Inflammatory macrophage treated with lipopolysaccharide for 4 hours (primary cell): Measurements from ENCODE around the gene OTOL1.
"Not testable (repeated sequence)": the region's sequence is repeated elsewhere in the genome, so short reads cannot be mapped to it uniquely, and the experiment has no call there.

ENCODE experiments used
- DNase-seq: peaks from one replicate; pipeline ENCODE4 v3.0.0-alpha.2; 2020

The OTOL1 gene

DNA sequence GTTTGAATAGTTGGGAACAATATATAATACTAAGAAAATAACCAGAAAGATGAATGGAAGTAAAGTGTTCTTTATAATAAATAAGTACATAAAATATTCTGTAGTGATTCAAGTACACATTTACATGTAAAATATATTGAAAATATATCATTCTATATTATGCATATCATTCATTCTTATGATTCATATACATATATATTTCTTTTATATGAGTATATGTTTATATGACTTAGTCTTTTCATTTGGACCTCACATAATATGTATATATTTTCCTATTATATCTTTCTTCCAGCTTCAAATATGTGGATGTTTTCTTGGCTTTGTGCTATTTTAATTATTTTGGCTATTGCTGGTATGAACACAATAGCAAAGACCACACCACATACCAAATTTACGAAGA, at the start of gene OTOL1:
Gene OTOL1 (plus strand): TSS at position 301 of the 400 bp plus-strand sequence. CDS start 0 bp downstream, at position 301.
- no peak for DNase-seq

DNA sequence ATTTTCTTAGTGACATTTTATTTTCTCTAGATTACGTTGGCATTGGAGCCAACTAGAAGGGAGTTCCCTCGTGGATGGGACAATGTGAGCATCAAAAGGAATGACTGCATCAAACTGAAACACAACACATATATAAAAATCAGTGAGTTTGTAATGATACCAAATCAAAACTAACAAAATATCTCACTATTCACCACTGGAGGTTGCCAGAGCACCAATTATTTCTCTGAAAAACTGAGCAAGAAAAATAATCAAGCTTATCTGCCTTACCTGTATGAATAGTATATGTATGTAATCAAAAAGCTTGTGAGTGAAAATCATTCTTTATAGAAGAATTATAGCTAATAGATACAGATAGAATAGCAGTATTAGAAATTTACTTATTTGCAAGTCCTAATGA, 46.8 kb upstream of the OTOL1 start:
- peak; percentile 1 for DNase-seq

DNA sequence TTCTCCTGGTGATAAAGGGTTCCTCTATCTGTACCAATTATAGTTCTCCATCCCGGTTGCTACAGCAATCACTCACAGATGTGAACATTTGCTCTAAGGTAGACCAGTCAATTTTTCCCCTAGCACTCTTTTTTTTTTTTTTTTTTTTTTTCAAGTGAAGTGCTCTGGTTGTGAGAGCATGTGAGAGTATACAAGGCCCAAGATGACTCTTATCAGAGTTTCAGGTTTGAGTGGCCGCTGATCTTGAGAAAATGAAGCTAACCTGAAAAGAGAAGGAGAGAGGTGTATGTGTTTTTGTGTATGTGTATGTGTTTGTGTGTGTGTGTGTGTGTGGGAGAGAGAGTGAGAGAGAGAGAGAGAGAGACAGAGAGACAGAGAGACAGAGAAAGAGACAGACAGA, 44.4 kb upstream of the OTOL1 start:
- no peak for DNase-seq

DNA sequence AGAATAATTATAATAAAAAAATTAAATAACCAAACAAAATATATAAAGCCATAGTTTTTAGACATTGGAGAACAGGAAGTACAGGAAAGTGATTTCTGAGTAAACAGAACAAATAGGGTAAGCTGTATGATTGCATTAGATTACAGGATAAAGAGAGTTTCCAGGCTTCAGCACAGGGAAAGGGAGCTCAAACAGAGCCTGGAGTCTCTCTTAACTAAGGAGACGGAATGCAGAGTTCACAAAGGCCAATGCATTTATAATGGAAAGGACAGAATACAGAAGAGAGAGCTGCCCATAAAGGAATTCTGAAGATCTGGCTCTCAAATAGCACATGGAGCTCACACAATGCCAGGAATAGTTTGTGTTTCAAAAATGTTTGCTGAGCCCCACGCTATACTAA, 42.0 kb upstream of the OTOL1 start:
- DNase-seq: no peak

DNA sequence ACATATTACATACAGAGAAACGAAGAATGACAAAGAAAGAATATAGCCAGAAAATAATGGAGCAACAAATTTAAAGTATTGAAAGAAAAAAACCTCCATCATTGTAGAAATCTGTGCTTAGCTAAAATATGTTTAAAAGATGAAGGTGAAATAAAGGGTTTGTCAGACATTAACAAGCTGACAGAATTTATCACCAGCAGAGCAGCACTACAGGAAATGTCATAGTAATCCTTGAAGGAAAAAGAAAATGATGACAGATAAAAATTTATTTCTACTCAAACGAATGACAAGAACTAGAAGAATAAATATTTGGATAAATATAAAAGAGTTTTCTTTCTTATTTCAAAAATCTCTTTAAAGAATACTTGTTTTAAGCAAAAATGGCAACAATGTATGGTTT, 40.6 kb upstream of the OTOL1 start:
- no peak for DNase-seq

DNA sequence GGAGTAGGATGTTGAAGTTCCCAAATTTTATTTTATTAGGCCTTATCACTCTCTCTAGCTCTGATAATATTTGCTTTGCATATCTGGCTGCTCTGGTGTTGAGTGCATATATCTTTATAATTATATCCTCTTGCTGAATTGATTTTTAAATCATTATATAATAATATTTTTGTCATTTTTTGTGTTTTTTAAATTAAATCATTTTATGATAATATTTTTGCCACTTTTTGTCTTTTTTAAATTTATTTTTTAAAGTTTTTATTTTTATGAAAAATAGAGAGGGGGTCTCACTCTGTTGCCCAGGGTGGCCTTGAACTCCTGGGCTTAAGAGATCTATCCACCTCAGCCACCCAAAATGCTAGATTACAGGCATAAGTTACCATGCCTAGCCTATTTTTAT, 34.5 kb upstream of the OTOL1 start:
- no peak for DNase-seq

DNA sequence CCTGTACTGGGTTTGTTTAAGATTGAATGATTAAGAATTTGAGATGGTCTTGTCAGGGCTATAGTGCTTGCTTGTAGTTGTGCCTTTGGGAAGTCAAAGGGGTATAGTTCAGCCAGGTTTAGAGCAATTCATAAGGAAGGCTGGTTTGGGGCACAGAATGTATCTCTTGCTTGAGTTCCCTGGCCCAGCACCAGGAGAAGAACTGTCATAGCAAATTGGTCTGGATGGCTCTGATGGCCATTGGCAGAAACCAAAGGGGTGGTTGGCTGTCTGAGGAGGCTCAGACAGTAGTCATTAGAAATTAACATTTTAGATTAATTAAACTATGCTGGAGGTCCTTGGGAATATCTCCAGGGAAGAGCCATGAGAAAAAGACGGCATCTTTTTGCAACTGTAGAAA, 25.4 kb upstream of the OTOL1 start:
- no peak for DNase-seq

DNA sequence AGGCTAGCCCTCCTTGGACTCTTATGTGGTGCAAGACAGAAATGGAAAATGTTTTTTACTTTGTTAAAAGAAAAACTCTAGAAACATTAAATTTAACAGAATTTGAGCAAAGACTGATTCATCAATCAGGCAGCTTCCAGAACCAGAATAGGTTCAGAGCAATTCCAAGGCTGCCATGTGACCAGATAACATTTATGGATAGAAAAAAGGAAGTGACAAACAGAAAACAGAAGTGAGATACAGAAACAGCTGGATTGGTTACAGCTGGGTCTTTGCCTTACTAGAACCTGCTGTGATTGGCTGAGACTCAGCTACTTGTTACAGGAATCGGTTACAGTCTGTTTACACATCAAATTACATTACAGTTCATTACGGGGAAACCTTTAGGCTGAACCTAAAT, 22.5 kb upstream of the OTOL1 start:
- DNase-seq: peak; percentile 13

DNA sequence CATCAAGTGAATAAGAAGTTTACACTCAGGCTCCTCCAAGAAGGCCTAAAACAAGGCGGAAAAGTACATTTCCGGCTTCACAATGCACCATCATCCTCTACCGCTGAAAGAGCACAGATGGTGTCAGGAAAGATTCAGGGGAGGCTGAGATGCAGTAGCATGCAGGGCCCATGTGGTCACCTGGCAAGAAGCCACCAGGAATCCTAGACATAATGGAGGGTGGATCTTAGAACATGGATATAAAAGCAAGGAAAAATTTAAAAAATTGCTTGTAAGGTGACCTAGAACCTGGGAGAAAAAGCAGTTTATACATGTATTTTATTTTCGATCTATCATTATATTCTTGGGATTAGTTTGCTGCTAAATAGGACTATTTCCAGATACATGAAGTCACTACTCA, 21.9 kb upstream of the OTOL1 start:
- no peak for DNase-seq

DNA sequence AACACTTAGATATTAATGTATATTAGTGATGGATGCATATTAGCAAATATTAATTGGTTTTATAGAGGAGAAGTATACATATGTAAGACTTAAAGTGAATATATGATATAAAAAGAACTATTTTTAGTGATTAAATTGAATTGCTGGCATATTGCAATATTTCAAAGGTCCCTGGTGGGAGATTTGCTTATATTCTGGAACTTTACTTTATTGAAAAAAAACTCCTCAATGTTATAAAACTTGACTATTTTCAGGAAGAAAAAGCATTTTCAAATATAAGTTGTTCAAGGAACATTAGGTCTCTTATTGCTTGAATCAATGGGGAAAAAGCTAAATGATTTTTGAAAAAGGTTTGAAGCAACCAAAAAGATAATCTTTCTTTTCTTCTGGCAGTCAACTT, 21.4 kb upstream of the OTOL1 start:
- no peak for DNase-seq

DNA sequence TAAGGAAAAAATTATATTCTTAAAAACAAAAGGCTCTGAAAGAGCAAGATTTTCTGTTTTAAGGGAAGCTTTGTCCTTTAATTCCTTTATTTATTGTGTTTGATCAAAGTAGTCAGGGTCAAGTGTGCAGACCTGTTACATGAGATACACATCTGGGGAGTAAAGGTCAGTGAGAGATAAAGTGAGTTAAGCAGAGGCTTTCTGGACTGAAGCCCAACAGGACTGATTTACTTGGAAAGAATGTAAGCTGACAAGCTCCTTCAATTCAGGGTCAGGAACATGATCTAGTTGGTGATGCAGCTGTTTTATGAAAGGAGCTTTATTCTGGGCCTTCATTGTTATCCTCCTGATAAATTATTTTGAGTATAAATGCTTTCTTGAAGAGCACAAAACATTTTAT, 20.7 kb upstream of the OTOL1 start:
- DNase-seq: no peak

DNA sequence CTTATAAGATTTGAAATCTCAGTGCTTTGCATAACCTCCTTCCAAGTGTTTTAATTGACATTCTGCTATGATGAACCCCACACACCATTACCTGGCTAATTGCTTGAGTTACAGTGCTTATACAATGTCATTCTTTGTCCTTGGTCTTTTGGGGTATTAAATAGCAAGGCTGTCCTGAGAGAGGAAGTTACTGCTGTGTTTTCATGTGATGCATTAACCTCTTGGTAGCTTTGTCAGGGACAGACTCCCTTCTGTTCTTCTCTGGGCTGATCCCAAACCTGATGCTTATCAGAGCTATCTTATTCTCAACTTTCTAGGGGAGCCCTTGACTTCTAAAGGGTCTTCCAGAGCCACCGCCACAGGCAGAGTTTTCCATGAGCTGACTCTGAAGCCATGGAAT, 12.4 kb upstream of the OTOL1 start:
- DNase-seq: no peak

DNA sequence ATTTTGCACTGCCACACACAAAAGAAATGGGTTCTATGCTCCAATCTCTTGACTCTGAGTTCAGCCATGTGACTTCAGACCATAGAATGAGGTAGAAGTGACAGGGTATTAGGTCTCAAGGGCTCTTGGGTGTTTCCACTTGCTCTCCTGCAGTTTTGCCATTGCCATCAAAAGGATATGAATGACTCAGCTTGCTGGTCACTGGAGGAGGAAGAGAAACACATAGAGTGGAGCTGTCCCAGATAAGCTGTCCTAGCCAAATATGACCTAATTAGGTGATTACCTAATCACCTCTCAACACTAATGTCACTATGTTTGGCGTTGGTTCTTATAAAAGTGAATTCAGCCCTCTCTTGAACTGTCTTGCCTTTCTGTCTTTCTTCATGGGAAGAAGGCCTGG, 8.3 kb upstream of the OTOL1 start:
- DNase-seq: peak; percentile 79

DNA sequence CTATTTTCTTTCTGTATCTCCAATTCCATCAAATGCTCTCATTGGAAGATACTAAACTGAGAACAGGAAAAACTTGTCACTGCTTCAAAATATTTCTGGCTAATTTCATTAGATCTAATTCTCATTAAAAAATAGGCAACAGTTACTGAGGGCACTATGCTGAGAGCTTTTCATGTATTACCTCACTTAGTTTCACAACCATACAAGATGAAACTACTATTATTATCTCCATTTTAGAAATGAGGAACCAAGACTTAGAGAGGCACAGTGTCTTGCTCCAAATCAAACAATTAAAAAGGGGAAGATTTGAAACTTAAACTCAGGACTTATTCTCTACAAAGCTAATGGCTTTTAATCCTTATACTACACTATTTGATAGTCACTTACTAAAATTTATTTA, 7.2 kb upstream of the OTOL1 start:
- DNase-seq: peak; percentile 83

DNA sequence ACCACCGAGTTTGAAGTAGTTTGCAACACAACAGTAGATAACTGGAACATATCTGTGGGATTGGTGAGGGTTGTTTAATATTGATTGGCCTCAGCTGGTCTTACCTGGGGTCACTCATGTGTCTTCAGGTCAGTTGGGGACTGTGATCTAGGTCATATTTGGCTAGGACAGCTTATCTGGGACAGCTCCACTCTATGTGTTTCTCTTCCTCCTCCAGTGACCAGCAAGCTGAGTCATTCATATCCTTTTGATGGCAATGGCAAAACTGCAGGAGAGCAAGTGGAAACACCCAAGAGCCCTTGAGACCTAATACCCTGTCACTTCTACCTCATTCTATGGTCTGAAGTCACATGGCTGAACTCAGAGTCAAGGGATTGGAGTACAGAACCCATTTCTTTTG, 5.8 kb upstream of the OTOL1 start:
- not testable (repeated sequence) for DNase-seq

DNA sequence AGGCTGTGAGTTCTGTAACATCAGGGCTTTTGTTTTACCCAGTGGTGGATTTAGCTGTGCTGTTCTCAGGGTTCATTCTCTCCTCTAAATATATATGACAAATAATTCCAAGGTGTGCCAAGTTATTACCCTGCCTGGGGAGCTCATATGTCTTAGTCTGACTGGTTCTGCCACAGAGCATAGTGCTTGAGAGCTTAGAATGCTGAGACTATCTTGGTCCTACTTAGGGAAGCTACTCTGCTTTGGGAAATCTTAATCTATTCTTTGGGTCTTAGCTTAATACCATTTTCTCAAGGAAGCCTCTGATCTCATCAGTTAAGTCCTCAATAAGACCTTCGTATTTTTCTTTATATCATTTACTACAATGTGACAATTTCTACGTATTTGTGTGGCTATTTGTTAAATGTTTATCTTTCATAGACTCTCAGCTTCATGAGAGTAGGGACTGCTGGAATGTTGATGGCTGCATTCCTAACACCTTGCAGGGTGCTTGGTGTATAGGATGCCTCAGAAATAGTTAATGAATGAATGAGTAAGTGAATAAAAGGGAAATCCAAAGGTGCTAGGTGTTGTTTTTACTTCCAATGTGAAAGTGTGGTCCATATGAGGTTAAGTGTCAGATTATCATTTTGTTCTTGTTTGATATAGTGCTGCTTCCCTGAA, 1.8 kb downstream of the OTOL1 start:
- DNase-seq: no peak

DNA sequence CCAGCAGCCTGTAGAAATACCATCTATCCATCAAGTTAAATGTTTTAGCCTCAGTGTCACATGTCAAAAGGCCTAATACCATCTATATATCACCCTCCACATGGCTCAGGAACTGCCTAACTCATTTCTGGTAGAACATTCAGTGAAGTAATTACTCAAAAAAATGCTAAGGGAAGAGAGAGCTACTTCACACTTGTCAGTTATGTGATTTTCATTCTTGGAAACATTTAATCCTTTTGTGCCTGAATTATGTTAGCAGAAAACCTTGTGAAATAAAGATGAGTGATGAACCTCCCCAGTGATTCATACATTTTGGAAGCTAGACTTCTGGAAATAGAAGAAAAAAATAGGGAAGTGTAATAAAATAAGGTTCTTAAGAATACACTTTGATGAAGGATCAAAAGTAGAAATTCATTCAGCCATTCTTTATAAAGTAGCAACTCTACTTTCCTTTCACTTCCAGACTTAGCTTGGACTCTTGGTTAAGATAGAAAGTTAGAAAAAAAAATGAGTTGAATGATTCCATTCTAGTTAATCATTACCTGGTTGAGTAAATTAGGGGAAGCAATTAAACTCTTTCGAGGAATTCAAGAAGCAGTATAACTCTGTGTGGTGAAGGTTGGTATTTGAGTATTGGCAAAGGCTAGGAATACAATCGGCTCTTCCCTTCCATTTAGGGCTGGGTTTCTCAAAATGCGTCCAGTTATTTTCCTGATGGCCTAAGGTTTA, 3.6 kb downstream of the OTOL1 start:
- DNase-seq: peak; percentile 30

DNA sequence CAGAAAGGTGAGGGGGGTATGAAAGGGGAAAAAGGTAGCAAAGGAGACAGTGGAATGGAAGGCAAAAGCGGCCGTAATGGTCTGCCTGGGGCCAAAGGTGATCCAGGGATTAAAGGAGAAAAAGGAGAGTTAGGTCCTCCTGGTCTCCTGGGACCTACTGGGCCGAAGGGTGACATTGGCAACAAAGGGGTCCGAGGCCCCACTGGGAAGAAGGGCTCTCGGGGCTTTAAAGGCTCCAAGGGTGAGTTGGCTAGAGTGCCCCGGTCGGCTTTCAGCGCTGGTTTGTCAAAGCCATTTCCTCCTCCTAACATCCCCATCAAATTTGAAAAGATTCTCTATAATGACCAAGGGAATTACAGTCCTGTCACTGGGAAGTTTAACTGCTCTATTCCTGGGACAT, 6.7 kb downstream of the OTOL1 start:
- no peak for DNase-seq

DNA sequence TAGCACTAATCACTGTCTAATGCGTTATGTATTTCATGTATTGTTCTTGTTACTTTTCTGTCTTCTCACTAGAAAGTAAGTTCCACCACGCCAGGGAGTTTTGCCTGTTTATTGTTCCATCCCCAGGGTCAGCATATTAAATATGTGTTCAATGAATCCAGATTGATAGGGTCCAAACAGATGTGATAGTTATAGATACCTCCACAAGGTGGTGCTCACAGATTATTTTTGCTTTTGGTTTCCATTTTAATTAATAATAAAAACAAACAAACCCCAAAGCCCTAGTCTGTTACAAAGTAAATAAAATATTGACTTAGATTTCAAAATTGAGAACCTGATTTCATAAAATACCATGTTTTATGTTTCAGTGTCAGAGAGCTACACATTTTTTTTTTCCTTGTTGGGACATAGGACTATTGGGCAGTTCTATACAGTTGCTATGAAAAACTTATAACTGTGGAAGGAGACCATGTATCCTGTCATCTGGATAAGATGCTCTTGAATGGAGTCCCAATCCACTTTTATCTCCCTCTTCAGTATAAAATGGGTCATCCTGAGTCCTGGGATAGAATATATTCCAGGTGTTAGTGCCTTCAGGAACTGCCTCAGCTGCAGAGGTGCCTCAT, 12.4 kb downstream of the OTOL1 start:
- peak; percentile 6 for DNase-seq

DNA sequence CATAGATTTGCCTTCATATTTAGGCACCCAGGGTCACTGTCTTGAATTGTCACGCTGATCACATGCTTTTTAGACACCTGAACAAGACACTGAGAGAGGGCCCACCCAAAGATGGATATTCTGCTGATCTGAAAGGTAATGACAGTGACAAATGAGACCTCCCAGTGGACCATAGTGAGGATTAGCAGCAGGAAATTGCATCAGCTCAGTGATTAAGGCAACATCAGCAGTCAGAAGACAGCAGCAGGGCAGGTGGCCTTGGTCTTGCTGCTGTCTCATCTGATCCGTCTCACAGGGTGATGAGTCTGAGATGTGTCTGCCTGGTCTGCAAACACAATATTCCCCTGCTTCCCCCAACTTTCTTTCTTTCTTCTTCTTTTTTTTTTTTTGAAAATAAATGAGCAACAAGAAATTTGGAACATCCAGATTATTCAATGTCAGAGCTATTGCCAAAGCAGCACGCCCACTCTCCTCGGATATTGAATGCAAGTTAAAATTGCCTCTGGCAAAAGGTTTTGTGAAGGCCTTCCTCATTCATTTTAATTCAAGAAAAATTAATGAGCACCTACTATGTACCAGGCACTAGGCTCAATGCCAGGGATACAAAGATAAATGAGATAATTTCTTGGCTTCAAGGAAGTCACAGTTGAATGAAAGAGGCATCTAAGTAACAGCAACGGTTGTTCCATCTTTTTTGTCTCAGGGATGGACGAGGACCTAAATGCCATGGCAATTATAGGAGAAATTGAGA, 14.1 kb downstream of the OTOL1 start:
- DNase-seq: no peak

DNA sequence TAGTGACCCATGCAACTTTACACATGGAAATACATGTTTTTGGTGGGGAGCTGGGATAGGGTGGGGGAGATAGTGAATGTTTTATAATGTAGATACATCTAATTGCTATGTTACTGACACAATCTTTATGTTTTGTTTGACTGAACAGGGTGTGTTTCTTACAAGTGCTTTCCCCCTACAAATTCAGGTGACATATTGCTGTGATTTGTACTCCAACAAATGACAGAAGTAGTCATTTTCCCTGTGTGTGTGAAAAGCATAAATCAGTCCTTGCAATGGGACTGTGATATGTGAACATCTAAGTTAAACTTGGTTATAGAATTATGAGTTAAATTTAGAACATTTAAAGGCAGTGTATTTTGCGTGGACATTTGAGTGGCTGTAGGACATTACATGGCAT, 27.3 kb downstream of the OTOL1 start:
- DNase-seq: no peak

DNA sequence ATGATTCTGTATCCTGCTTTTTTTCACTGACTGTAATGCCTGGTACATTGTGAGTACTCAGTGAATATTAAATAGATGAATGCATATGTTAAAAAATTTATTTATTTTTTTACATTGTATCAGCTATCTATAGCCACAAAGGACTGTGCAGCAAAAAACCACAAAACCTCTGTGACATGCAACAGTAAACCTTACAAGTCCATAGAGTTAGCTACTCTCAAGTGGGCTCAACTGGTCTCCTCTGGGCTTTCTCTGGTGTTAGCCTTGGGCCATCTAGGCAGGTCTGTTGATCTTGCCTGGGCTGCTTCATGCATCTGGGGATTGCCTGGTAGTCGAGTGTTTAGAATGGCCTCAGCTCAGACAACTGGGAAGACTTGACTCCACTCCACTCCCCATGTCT, 35.3 kb downstream of the OTOL1 start:
- DNase-seq: no peak

DNA sequence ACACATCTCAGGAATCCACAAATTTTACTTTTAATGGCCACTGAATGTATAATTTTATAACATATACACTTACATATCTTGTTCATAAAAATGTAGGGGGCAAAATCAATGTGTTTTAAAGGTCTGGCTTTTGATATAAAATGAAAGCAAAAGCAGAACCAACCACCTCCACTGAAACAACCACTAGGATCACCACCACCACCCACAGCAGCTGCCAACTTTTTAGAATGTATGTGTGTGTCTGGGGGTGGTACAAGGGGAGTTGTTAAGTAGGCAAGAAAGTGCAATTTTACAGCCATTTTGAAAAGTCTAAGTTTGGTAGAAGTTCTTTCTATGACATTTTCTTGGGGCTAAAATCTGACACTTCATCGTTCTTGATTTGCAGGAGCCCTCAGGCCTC, 44.0 kb downstream of the OTOL1 start:
- DNase-seq: peak; percentile 1

DNA sequence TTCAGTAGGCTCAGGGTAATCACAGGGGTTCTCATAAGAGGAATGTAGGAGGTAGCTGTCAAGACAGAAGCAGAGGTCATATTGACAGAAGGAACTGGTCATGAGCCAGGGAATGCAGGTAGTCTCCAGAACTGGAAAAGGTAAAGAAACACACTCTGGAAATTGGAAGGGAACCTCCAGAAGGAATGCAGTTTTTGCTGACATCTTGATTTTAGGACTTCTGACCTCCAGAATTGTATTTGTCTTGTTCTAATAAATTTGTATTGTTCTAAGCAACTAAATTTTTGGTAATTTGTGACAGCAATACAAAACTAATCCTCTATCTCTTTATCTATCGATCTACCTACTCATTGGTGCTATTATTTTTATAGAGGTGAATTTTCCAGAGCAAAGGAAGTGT, 49.2 kb downstream of the OTOL1 start:
- no peak for DNase-seq
